Effector memory CD4-positive, alpha-beta T cell (primary cell): ENCODE results near the gene AFG1L.

Experiments
- DNase-seq, 3 donors: peaks; one replicate each; pipeline ENCODE4 v3.0.0-alpha.2; 2020
- H3K27ac ChIP-seq: 2 replicates; pipeline ENCODE4 v1.7.0; 2013; ENCODE audit warnings: mild to moderate bottlenecking, low read length, moderate library complexity; ENCODE audit not compliant: insufficient read depth, poor library complexity, severe bottlenecking
- H3K27me3 ChIP-seq: replicated peaks from 2 replicates; pipeline ENCODE4 v1.7.0; 2013; ENCODE audit warnings: mild to moderate bottlenecking, low read length; ENCODE audit not compliant: insufficient read depth, control insufficient read depth, poor library complexity, severe bottlenecking
- H3K36me3 ChIP-seq: 2 replicates; pipeline ENCODE4 v1.7.0; 2013; ENCODE audit warnings: mild to moderate bottlenecking, low read length, moderate library complexity; ENCODE audit not compliant: control insufficient read depth, insufficient read depth
- H3K4me1 ChIP-seq: 2 replicates; pipeline ENCODE4 v1.7.0; 2013; ENCODE audit warnings: low read length, mild to moderate bottlenecking; ENCODE audit not compliant: control insufficient read depth, insufficient read depth, poor library complexity, severe bottlenecking
- H3K4me3 ChIP-seq: 2 replicates; pipeline ENCODE4 v1.7.0; 2013; ENCODE audit warnings: low read length, low read depth, mild to moderate bottlenecking; ENCODE audit not compliant: insufficient read depth, poor library complexity, severe bottlenecking
- H3K9me3 ChIP-seq: 2 replicates; pipeline ENCODE4 v1.7.0; 2013; ENCODE audit warnings: mild to moderate bottlenecking, low read length, moderate library complexity; ENCODE audit not compliant: control insufficient read depth

Gene AFG1L

GRCh38 chr6:108421366-108421765, 126.5 kb downstream of the AFG1L start:
- no peak for DNase-seq
- Histone ChIP-seq H3K4me1 (no peaks in the 10 kb centered on the region), H3K9me3 (no peaks in the 10 kb centered on the region), H3K4me3 (no peak overlapping the region), H3K27ac (no peak overlapping the region), H3K36me3 (no peaks in the 10 kb centered on the region), H3K27me3 (no peaks in the 10 kb centered on the region)

GRCh38 chr6:108423982-108424705, 129.3 kb downstream of the AFG1L start:
- no peaks in the 10 kb centered on the region for H3K36me3 ChIP-seq
- no peak overlapping the region for H3K27ac ChIP-seq
- H3K4me1 ChIP-seq = no peaks in the 10 kb centered on the region
- no peaks in the 10 kb centered on the region for H3K27me3 ChIP-seq
- H3K9me3 ChIP-seq = no peaks in the 10 kb centered on the region
- no peak for DNase-seq
- H3K4me3 ChIP-seq = no peak overlapping the region

- no peak overlapping the region for H3K4me3 ChIP-seq
- no peak overlapping the region for H3K27ac ChIP-seq
- DNase-seq = no peak
- no peaks in the 10 kb centered on the region for H3K4me1 ChIP-seq
- H3K27me3 ChIP-seq = no peaks in the 10 kb centered on the region
- no peaks in the 10 kb centered on the region for H3K36me3 ChIP-seq
- no peaks in the 10 kb centered on the region for H3K9me3 ChIP-seq
Observed at GRCh38 chr6:108425428-108425827, 130.6 kb downstream of the AFG1L start.

- H3K4me3 ChIP-seq = no peak overlapping the region
- DNase-seq = no peak
Observed at GRCh38 chr6:108432143-108432542, 137.3 kb downstream of the AFG1L start.

GRCh38 chr6:108432792-108433191, 137.9 kb downstream of the AFG1L start:
- Histone ChIP-seq H3K4me1 (no peaks in the 10 kb centered on the region), H3K9me3 (no peaks in the 10 kb centered on the region), H3K36me3 (no peaks in the 10 kb centered on the region), H3K4me3 (no peak overlapping the region), H3K27me3 (no peaks in the 10 kb centered on the region), H3K27ac (no peak overlapping the region)
- no peak for DNase-seq

More at GRCh38 chr6:108432143-108432542, 137.3 kb downstream of the AFG1L start:
- no peaks in the 10 kb centered on the region for H3K9me3 ChIP-seq
- H3K4me1 ChIP-seq = no peaks in the 10 kb centered on the region
- no peak overlapping the region for H3K27ac ChIP-seq
- H3K36me3 ChIP-seq = no peaks in the 10 kb centered on the region
- H3K27me3 ChIP-seq = no peaks in the 10 kb centered on the region

GRCh38 chr6:108434222-108434621, 139.4 kb downstream of the AFG1L start:
- Histone ChIP-seq H3K4me1 (no peaks in the 10 kb centered on the region), H3K4me3 (no peak overlapping the region), H3K9me3 (no peaks in the 10 kb centered on the region), H3K36me3 (no peaks in the 10 kb centered on the region), H3K27me3 (no peaks in the 10 kb centered on the region), H3K27ac (no peak overlapping the region)
- no peak for DNase-seq

- Histone ChIP-seq H3K4me1 (no peaks in the 10 kb centered on the region), H3K9me3 (no peaks in the 10 kb centered on the region), H3K4me3 (no peak overlapping the region), H3K27me3 (no peaks in the 10 kb centered on the region), H3K27ac (no peak overlapping the region), H3K36me3 (no peaks in the 10 kb centered on the region)
- DNase-seq = no peak
Observed at GRCh38 chr6:108435391-108435790, 140.5 kb downstream of the AFG1L start.

- no peak for DNase-seq
- Histone ChIP-seq H3K4me1 (no peaks in the 10 kb centered on the region), H3K4me3 (no peak overlapping the region), H3K36me3 (no peaks in the 10 kb centered on the region), H3K27ac (no peak overlapping the region), H3K27me3 (no peaks in the 10 kb centered on the region), H3K9me3 (no peaks in the 10 kb centered on the region)
Observed at GRCh38 chr6:108436771-108437170, 141.9 kb downstream of the AFG1L start.

GRCh38 chr6:108437821-108438220, 143.0 kb downstream of the AFG1L start:
- H3K4me3 ChIP-seq = no peak overlapping the region
- no peak overlapping the region for H3K27ac ChIP-seq
- H3K9me3 ChIP-seq = no peaks in the 10 kb centered on the region
- H3K36me3 ChIP-seq = no peaks in the 10 kb centered on the region
- no peak for DNase-seq
- H3K27me3 ChIP-seq = no peaks in the 10 kb centered on the region
- no peaks in the 10 kb centered on the region for H3K4me1 ChIP-seq

- Histone ChIP-seq H3K4me1 (no peaks in the 10 kb centered on the region), H3K4me3 (no peak overlapping the region), H3K36me3 (no peaks in the 10 kb centered on the region), H3K27me3 (no peaks in the 10 kb centered on the region), H3K9me3 (no peaks in the 10 kb centered on the region), H3K27ac (no peak overlapping the region)
- no peak for DNase-seq
Observed at GRCh38 chr6:108438918-108439317, 144.1 kb downstream of the AFG1L start.
